Mammary epithelial cell (primary cell): ENCODE data around the gene ENTREP1.
"Not testable (repeated sequence)": the region's sequence is repeated elsewhere in the genome, so short reads cannot be mapped to it uniquely, and the experiment has no call there.

ENCODE experiments used
- CTCF ChIP-seq, 2 donors: IDR thresholded peaks in 1 of 2; conservative IDR thresholded peaks in 1 of 2; 2 replicates each; pipeline ENCODE4 v1.5.1; 2011 to 2012; ENCODE audit warnings: inconsistent platforms in 2 of 2, low read length in 2 of 2, mild to moderate bottlenecking in 2 of 2, control low read depth in 1 of 2, low read depth in 1 of 2; ENCODE audit not compliant: insufficient read depth in 1 of 2; ENCODE audit errors: extremely low read depth in 1 of 2
- EZH2 ChIP-seq: IDR thresholded peaks from 2 replicates; pipeline ENCODE4 v1.6.1; 2012; ENCODE audit warnings: low read length, inconsistent platforms, borderline replicate concordance

DNA sequence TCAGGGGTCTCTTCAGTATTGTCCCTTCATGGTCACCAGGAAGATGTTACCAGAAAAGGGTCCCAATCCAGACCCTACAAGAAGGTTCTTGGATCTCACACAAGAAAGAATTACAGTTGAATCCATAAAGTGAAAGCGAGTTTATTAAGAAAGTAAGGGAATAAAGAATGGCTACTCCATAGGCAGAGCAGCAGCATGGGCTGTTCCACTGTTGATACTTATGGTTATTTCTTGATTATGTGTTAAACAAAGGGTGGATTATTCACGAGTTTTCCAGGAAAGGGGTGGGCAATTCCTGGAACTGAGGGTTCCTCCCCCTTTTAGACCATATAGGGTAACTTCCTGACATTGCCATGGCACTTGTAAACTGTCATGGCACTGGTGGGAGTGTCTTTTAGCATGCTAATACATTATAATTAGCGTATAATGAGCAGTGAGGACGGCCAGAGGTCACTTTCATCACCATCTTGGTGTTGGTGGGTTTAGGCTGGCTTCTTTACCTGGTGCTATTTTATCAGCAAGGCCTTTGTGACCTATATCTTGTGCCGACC lies 18.0 kb upstream of the ENTREP1 start:
- TF ChIP-seq CTCF (conservative IDR thresholded peaks at IDR 0.05 in 1 of 2, IDR thresholded peaks at IDR 0.05 in 1 of 2; ENCODE audit: extremely low read depth in 1 of 2, insufficient read depth in 1 of 2, low read depth in 1 of 2, low read length in 2 of 2); EZH2: not testable (repeated sequence)
